ENCODE results near the gene MAP2.
"Not testable (repeated sequence)": the region's sequence is repeated elsewhere in the genome, so short reads cannot be mapped to it uniquely, and the experiment has no call there.

MAP2 gene

DNA sequence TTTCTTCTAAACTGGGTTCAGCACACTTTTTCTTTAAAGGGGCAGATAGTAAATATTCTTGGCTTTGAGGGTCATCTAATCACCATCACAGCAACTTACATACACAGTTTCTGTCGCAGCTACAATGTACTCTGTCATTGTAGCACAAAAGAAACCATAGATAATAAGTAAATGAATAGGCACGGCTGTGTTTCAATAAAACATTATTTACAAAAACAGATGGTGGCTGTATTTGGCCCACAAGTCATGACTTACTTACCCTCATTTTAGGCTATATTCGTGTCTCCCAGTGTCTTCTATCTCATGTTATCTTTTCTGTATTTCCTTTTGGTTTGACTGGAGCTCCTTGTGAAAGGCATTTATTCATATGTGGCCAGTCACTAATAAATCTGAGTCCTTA lies 168.3 kb downstream of the MAP2 start:
- no peak for DNase-seq (ENCODE audit: low read depth)

DNA sequence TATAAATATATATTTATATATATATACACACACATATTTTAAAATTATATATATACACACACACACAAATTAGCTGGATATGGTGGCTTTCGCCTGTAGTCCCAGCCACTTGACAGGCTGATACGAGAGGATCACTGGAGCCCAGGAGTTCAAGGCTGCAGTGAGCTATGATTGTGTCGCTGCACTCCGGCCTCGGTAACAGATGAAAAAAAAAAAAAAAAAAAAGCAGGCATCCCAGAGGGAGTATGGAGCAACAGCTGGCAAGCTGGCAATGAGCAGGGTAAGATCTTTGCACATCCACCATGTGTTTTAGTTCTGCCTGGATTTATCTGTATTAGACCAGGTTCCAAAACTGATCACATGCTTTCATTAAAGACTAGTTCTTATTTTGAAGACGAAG lies 170.1 kb downstream of the MAP2 start:
- DNase-seq (ENCODE audit: low read depth) = no peak

DNA sequence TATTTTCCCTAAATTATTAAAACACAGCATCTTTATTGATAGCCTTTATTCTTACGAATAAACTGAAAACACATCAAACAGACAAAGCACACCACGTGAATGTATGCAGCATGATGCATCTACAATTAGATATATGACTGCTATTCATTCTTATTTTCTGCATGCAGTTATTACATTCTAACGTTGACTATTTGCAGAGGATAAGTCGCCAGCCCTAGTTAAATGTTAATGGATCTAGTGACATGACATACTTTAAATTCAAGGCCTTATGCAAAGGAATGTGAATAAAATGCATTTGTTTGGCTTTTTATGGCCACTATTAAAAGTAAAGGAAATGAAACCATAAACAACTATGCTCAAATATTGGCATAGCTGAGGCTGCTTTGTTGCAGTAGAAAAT lies 172.4 kb downstream of the MAP2 start:
- no peak for DNase-seq (ENCODE audit: low read depth)

DNA sequence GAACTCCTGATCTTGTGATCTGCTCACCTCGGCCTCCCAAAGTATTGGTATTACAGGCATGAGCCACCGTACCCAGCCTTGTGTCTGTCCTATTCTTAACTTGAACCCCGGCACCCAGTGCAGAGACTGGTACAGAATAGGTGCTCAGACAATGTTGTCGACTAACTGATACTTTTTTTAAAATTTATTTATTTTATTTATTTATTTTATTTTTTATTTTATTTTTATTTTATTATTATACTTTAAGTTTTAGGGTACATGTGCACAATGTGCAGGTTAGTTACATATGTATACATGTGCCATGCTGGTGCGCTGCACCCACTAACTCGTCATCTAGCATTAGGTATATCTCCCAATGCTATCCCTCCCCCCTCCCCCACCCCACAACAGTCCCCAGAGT lies 174.4 kb downstream of the MAP2 start:
- not testable (repeated sequence) for DNase-seq (ENCODE audit: low read depth)

DNA sequence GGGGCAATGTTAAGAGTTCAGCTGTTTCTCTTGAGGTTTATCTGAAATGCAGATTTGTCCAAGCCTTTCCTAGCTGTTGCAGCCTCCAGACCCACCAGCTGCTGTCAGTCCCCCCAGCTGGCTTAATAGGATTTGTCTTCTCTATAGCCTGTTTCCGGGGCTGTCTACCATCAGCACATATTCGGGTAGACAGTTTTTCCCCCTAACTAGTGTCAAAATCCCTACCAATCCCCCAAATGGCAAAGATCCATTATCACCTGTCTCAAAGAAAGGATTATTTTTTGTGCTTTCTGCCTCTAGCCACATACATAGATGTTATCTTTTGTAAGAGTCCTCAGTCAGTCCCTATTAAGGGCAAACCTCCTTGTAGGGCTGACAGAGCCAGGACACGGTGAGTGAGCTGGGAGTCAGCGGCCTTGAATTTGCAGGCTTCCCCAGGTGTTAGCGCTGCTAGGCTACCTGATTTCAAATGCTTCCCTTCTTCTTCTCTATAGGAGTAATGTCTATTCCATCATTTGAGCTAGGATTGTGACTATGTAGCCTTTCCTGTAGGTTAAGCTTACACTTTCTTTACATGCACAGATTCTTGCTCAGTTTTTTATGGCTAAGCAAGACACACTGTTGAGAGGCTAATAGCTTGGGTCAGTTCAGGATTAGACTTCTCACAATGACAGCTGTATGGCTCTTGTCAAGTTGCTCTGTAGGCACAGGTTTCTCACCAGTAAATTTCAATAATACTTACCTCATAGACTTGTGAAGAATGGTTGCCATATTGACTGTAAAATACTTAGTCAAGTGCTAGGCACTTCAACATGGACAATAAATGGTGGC lies 176.7 kb downstream of the MAP2 start:
- no peak for DNase-seq (ENCODE audit: low read depth)

DNA sequence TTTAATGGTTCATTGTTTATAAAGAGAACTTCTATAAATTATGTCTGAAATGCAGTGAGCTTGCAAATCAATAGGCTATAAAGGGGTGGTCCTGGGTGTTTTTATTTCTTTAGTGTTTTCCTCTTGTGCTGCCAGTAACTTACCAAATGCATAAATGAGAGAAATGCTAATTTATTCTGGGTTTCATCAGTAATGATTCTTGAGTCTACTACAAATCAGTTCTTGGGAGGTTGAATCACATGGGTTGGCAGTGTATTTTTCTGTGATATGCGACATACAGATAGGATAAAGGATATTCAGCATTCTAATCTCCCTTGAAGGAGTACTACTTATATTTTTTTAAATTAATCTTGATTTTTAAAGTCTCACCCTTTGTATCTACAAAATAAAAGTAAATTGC lies 177.7 kb downstream of the MAP2 start:
- no peak for DNase-seq (ENCODE audit: low read depth)

DNA sequence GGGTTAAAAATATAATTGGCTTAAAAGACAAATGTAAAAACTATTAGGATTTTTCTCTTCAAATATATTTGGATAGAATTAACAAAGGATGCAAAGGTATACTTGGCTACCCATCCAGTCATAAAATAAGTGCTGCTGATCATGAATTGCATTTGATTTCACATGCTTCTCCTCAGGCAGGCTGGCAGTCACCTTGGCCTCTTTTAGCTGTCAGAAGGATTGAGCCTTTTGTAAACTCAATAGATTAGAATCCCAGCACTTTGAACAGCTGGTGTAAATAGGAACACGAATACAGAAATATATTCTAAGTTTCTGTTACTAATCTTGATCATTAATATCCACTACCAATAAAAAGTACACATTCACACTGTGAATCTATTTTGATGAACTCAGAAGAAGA lies 178.4 kb downstream of the MAP2 start:
- DNase-seq (ENCODE audit: low read depth) = no peak

DNA sequence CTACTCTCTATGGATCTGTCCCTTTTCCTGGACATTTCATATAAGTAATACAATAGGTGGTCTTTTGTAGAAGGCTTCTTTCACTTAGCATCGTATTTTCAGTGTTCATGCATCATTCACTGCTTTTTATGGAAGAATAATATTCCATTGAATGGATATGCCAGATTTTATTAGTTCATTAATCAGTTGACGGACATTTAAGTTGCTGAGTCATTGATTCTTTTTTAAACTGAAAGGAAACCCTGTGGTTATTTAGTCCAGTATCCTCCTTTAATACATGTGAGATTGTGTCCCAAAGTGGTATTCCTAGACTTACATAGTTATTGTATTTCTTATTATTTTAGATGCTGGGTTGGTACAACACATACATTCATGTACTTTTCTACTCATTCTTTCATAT lies 185.7 kb downstream of the MAP2 start:
- DNase-seq (ENCODE audit: low read depth) = no peak

DNA sequence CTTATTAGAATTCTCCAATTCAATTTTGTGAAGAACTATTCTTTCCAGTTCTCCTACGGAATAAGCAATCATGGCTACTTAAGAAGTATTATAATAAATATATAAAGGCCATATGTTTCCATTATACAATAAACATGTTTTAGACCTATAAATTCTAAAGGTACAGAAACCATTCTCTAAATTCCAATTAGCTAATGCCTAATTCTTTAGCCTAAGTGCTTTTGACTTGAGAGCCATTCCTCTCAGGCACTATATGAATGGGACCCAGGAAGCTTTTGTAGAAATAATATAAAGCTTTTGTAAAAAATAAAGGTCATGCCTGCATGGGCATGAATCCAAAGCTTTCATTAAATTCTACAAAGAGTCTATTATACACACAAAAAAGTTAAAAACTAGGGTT lies 186.8 kb downstream of the MAP2 start:
- DNase-seq (ENCODE audit: low read depth) = no peak

DNA sequence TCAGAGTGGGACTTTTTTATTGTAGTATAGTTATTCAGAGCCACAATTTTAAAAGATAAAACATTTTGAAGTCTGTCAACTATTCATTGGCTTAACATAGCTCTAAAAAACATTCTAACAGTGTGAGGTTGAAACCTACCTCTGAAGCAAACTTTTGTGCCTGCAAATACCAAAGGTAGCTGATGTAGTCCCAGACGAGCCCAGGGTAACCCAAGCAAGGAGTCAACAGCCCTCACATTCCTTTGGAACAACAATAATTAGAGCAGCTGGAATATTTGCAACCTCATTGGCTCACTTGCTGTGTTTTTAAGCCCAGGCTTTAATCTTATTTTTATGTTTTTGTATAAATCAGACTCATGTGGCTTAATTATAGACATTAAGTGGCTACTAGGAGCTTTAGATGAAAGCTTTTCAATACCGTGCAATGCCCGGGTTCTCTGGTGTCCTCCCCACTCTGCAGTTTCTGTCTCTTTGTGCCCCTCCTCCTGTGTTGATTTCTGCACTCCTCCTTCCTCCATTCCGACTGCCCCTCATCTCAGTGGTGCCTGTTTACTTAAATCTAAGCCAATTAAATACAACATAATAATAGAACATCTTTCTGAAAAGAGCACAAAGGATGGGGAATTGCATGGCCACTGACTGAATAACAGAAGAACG lies 189.9 kb downstream of the MAP2 start:
- DNase-seq (ENCODE audit: low read depth) = no peak

DNA sequence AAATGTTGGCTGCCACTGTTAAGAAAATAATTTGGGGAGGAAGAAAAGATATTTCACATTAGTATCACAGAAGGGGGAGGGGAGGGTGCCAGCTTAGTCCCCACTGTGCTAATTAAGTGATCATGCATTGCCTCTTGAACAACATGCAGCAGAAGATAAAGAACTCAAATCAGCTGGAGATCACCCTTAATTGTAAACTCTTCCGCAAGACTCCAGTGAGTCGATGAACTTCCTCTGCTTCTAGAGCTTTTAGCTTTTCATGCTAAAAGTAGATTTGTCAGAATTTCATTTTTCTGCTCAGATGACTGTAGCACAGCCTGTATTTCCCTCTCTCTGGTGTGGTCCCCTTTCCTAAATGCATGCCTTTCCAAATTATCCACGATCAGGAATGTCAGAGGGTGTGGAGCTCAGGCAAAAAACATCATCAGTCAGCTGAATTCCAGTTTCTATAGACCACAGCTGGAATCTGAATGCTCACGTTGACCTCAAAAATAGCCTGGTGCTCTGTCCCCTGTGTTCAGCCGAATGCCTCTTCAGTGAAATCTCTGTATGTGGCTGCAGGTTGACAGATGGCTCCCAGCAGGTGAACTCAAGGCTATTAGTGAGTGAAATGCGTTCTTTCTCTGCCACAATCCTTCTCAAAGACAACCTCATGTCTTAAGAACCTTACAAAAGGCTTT lies 191.0 kb downstream of the MAP2 start:
- DNase-seq (ENCODE audit: low read depth) = no peak

DNA sequence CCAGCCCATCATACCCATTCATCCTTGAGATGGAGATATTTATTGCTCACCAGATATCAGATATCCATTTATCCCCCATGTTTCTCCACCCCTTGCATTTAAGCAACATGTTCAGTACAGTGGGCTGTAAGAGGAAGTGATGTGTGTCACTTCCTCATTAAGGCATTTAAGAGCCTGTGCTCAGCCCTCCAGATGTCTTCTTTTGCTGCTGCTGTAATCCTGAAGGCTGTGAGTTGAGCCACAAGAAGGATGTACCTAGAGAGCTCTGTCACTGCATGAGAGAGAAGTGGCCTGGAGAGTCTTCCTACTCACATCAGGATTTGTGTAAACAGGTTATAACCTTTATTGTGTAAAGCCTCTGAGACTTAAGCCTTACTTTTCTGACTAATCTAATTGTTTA lies 195.9 kb downstream of the MAP2 start:
- no peak for DNase-seq (ENCODE audit: low read depth)

DNA sequence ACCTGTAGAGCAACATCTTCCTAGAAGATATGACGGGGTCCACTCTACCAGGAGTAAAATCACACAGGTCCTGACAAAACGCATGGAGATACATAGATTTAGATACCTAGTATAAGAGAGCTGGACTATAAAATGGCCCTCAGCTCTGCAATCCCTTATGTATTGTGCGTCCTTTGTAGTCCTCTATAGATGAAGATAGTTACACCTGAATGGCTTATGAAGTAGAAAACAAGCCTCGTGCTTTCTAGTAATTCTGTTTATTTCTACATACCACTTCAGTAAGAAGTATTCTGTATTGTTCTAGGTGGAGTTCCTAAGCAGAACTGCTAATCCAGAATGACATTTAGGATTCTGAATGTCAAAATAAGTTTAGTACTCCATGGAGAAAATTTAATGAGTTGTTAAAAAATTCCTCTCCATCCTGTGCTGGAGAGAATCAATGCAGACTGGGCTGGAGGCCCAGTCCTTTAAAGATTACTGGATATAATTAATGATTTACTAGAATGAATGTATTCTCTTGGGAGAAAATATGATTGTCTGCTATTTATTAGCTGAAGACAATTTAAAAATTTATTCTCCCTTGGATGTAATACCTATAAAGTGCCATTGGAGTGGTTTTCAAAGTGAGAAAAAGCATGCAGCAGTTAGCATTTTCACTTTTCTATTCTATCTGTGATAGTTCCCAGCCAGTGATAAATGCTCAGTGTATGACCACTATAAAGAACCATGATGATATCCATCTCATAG lies 200.5 kb downstream of the MAP2 start:
- DNase-seq (ENCODE audit: low read depth) = no peak

DNA sequence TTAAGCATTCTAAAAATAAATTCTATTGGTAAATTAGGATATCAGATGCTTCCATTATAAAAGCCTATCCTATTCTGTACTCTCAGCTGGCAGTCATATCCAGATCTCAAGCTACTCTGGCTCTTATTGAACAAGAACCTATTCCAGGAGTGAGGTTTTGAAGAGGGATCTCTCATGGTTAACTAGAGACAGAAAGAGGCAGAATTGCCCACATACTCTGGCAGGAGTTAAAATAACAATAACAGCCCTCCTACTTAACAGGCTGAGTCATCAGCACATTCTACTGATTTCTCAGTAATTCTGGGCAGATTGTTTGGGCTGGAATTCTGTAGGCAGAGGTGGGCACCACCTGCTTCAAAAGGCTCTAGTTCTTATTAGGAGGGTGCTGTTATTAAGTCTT lies 205.8 kb downstream of the MAP2 start:
- no peak for DNase-seq (ENCODE audit: low read depth)

DNA sequence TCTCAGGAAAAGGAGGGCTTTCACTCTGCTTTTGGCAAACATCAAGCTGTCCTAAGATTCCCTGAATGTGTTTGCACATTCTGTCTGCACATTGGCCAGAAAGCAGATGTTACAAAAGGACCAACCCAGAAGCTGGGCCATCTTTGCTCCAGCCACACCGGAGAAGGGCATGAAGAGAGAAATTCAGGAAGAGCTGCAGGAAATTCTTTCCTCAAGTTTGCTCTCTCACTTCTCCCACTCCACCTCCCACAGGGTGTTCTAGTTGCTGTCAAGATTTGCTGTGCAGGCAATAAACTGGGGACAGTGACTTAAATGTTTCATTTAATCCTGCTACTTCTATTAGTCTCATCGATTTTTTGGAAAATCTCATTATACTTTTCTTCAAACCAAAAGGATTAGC lies 210.1 kb downstream of the MAP2 start:
- no peak for DNase-seq (ENCODE audit: low read depth)

DNA sequence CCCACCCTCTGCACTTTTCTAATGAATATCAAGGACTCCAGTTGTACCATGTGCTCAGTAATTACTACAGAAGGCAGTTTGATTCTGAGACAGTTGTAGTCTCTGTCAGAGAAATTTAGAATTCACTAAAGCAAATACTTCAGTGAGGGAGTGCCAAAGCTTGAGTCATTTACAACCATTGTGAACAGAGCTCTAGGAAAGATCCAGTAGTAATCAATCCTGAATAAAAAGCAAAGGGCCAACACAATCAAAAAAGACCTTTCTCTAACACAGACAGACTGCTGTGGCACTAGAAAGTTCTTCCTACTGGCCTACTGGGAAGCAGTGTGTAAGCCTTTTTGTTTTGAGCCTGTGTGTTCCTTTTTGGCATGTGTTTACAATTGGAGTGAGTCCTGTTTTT lies 212.2 kb downstream of the MAP2 start:
- DNase-seq (ENCODE audit: low read depth) = no peak

DNA sequence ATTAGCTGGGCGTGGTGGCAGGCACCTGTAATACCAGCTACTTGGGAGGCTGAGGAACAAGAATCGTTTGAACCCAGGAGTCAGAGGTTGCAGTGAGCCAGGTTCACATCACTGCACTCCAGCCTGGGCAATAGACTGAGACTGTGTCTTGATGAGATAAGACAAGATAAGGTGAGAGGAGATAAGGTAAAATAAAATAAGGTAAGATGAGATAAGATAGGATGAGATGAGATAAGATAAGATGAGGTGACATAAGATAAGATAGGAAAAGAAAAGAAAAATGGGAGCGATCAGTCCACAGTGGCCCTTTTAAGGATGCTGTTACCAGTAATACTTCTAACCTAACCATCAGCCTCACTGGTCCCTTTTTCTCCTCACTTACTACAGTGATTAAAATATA lies 213.4 kb downstream of the MAP2 start:
- no peak for DNase-seq (ENCODE audit: low read depth)

DNA sequence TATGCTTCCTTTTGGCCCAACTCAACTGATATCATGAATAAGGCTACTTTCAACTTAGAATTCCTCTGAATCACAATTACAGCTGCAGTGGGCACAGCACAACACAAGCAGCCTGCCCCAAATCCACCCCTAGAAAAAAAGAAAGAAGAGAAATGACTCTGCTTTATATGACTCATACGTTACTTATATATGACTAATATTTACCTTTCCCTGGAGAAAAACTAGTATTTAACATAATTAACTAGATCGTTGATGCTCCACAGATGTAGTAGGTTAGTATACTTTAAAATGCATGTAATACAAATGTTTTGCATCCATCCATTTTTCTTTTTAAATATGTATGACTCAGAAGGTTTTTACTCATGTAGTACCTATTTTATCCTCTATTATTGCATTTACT lies 214.5 kb downstream of the MAP2 start:
- no peak for DNase-seq (ENCODE audit: low read depth)

DNA sequence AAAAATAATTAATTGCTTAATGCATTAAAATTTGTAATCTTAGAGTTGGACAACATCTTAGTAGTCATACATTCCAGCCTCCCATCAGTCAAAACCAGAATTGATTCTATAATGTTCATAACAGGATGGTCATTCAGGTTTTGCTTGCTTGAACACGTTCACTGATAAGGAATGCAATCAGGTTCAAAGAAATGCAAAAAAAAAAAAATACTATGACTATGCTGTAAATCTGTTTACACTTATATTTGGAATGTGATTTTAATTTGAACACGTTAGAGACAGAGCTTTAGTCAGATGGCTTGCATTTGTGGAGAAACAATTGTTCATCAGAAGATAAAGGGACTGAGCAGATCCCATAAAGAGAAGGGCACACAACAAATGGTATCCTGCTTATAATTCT lies 216.5 kb downstream of the MAP2 start:
- no peak for DNase-seq (ENCODE audit: low read depth)

DNA sequence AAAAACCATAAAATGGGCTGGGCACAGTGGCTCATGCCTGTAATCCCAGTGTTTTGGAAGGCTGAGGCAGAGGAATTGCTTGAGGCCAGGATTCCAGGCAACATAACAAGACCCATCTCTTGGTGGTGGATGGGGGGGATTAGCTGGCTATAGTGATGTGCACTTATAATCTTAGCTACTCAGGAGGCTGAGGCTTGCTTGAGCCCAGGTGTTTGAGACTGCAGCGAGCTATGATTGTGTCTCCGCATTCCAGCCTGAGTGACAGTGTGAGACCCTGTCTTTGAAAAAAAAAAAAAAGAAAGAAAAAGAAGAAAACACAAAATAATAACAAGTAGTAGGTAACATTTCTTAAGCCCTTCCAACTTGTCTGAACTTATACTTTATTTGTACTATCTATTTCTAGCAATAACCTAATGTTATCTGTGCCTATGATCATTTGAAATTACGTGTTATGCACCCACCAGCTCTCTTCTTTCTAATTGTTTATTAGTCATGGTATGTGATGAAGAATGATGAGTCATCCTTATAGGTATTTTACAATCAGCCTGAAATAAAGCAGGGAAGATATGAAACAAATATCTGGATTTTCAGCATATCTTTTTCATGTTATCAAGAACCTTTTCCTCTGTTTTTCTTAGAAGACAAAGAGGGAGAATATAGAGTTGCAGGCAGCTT lies 218.4 kb downstream of the MAP2 start:
- no peak for DNase-seq (ENCODE audit: low read depth)

DNA sequence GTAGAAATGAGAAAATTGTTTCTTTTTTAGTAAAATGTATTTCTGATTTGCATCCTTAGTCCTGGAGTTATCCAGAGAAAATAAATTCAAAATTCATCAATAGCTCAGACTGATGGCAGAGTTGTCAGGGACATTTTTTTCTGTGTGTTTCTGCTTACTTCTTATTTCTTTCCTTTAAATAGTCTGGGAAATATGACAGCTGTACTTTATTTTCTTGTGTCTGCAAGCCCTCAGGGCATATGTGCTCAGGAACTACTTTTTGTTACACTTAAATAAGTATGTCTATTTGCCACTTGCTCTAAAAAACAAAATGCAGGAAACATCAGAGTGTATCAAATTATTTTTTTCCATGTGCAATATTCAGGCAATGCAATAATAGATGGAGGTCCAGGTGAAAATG lies 221.0 kb downstream of the MAP2 start:
- no peak for DNase-seq (ENCODE audit: low read depth)

DNA sequence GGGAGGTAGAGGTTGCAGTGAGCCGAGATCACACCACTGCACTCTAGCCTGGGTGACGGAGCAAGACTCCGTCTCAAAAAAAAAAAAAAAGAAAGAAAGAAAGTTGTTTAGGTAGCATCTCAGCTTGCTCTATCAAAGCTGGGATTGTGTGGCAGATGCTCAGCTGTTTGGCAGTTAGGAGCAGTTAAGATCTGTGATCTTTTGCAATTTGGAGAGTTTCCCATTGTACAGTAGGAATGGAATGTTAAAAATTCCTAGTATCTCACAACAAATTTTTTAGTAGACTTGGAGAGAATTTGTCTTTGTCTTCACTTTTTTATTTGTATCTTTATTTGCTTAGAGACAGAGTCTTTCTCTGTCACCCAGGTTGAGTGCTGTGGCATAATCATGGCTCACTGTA lies 224.9 kb downstream of the MAP2 start:
- no peak for DNase-seq (ENCODE audit: low read depth)
